Ovary (tissue), 9 donors: Measurements from ENCODE around the gene MORC3. TPM values are rescaled to one million over a fixed set of nuclear protein-coding genes. Genes with fewer than 3 reads are reported as not detected.

Source experiments
- DNase-seq, 5 donors: peaks; one replicate each; pipeline ENCODE4 v3.0.0-alpha.2; 2019 to 2020
- H3K27ac ChIP-seq, 2 donors: fragments of 200-600 bp; one replicate each; pipeline versions ENCODE4 v1.5.1 to v1.8.0; 2019 to 2022
- H3K27me3 ChIP-seq: fragments of 200-600 bp; one replicate; pipeline ENCODE4 v1.8.0; 2022
- H3K36me3 ChIP-seq: fragments of 200-600 bp; sonication (generic); one replicate; pipeline ENCODE4 v1.5.1; 2019
- H3K4me1 ChIP-seq: one replicate; pipeline ENCODE4 v1.8.1; 2013; ENCODE audit warnings: mild to moderate bottlenecking, moderate library complexity; ENCODE audit not compliant: insufficient read depth
- H3K4me3 ChIP-seq: fragments of 200-600 bp; sonication (generic); one replicate; pipeline ENCODE4 v1.5.1; 2017
- H3K9me3 ChIP-seq, 2 donors: fragments of 200-600 bp in 1 of 2; sonication (generic) in 1 of 2; one replicate each; pipeline versions ENCODE4 v1.5.1 to v1.8.1; 2013 to 2019; ENCODE audit warnings: mild to moderate bottlenecking in 1 of 2, moderate library complexity in 1 of 2
- EP300 ChIP-seq: sonication (generic); formaldehyde crosslinking; IDR thresholded peaks from one replicate; pipeline ENCODE4 v1.6.1; 2017; ENCODE audit warnings: antibody characterized with exemption
- POLR2A ChIP-seq: fragments of 450-650 bp; IDR thresholded peaks from one replicate; pipeline ENCODE4 v1.6.1; 2017; ENCODE audit warnings: antibody characterized with exemption, mild to moderate bottlenecking, moderate library complexity
- WGBS, 3 donors: extraction: QIAGEN DNeasy Blood & Tissue Kit in 1 of 3; methylation state at CpG; one replicate each; pipeline versions ENCODE4 v1.1.5 to v1.1.7; 2013 to 2017; 5-methylcytosine and 5-hydroxymethylcytosine counted together
- intact Hi-C, 4 donors: fragments of 100-400 bp; cut with DNase I; formaldehyde crosslinking; loops; one replicate each; pipeline versions ENCODE4 v1.11.0 to v1.15.1; 2022 to 2023
- polyA plus RNA-seq, 2 donors: library from polyadenylated mRNA; stranded (reverse); fragments of 200-250 nt in 1 of 2; fragments of 350-450 nt in 1 of 2; fragmentation: Illumina TruSeq in 1 of 2; extraction: RNeasy Lipid Tissue Mini Kit (QIAGEN cat#74804) in 1 of 2; gene quantifications; one replicate each; pipeline ENCODE4 v1.2.3, GENCODE V29; 2013 to 2014
- total RNA-seq, 7 donors: library from RNA; depleted of rRNA in 2 of 7; stranded (reverse); fragments of >200 nt in 2 of 7; fragmentation: NEBNext Ultra II Directional in 3 of 7; extraction: Animal tissue kit (Norgen Biotek cat#: 25700) in 3 of 7; gene quantifications; one replicate each; pipeline versions ENCODE4 v1.1.0 to v1.2.4, GENCODE V29; 2016 to 2023
- TF ChIP-seq, protein P1 (sequence below), 3 donors: fragments of 450-650 bp in 2 of 3; fragments of 200-600 bp in 1 of 3; IDR thresholded peaks; one replicate each; pipeline versions ENCODE4 v1.5.1 to v1.8.0; 2016 to 2022; ENCODE audit warnings: antibody characterized with exemption in 3 of 3, mild to moderate bottlenecking in 1 of 3
- donor health status: DM: no; HTN: no; CAD: no; lungs with moderate emphysema.
- donor health status: DM: no; HTN: no; CAD: no.
- donor health status: Bipolar disorder and iron deficiency.
- donor health status: DM: yes; HTN: yes; CAD: no.
- donor health status: DM: no; HTN: no; CAD: no.
- donor health status: DM: yes; HTN: yes; CAD: no.

Gene MORC3
- total and polyA plus RNA-seq, 9 donors, result 18.9 to 55.6 (median 35.7) TPM

DNA sequence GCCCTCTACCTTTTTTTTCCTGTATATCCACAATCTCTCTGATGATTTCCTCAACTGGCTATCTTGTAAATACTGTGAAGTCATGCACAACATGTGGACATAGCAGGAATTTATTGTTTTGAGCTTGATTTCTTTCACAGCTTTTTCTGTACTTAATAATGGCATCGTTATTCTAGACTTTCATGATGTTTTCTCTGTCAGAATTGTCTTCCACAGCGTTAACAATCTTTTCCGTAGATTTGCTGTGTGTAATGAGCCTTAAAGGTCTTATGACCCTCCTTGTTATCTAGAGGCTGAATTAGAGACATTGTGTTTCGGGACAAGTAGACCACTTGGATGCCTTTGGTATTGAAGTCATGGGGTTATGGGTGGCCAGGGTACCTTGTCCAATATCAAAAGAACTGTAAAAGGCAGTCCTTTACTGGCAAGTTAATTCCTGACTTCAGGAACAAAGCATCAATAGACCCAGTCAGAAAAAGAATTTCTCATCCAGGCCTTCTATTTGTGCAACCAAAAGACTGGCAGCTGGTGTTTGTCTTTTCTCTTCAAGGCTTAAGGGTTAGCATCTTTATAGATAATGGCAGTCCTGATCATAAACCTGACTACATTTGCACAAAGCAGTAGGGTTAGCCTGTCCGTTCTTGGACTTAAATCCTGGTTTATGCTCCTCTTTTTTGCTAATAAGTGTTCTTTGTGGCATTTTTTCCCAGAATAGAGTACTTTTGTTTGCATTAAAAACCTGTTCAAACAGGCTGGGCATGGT, 35.1 kb downstream of the MORC3 start:
- H3K36me3 ChIP-seq, result no peaks in the 10 kb centered on the region
- 70 to 81% (median 79%) methylated on average over 5 of the region's 5 CpGs for WGBS, 3 donors
- intact Hi-C loops, result no loop called here

DNA sequence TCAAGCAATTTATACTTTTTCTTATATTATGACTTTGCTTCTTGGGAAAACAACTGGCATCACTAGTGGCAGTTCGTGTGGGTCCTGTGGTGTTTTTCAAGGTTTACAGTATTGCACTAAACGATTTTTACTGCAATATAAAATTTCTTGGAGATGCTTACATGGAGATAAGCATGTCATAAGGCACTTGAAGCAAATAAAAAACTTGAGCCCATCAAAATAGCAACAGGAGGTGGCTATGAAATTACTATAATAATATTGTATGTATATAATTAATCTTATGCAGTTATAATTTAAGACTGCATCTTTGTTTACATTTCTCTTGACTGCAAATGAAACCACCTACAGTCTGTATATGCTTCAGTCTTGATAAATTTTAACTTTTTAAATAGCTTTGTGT, 35.9 kb downstream of the MORC3 start:
- 54 to 63% (median 55%) methylated on average over 2 of the region's 2 CpGs for WGBS, 3 donors
- intact Hi-C loops, result no loop called here
- H3K36me3 ChIP-seq, result no peaks in the 10 kb centered on the region

More for the DNA sequence above, 35.1 kb downstream of the MORC3 start:
- H3K27me3 ChIP-seq, result no peaks in the 10 kb centered on the region
- no peak for DNase-seq
- H3K4me3 ChIP-seq, result no peak overlapping the region
- no peaks in the 10 kb centered on the region for H3K4me1 ChIP-seq
- no peaks in the 10 kb centered on the region for H3K9me3 ChIP-seq
- no peak overlapping the region for H3K27ac ChIP-seq
- TF ChIP-seq, protein P1, sequence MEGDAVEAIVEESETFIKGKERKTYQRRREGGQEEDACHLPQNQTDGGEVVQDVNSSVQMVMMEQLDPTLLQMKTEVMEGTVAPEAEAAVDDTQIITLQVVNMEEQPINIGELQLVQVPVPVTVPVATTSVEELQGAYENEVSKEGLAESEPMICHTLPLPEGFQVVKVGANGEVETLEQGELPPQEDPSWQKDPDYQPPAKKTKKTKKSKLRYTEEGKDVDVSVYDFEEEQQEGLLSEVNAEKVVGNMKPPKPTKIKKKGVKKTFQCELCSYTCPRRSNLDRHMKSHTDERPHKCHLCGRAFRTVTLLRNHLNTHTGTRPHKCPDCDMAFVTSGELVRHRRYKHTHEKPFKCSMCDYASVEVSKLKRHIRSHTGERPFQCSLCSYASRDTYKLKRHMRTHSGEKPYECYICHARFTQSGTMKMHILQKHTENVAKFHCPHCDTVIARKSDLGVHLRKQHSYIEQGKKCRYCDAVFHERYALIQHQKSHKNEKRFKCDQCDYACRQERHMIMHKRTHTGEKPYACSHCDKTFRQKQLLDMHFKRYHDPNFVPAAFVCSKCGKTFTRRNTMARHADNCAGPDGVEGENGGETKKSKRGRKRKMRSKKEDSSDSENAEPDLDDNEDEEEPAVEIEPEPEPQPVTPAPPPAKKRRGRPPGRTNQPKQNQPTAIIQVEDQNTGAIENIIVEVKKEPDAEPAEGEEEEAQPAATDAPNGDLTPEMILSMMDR (IDR thresholded peaks at IDR 0.05), result no peak
- TF ChIP-seq POLR2A (no peak), EP300 (no peak)

DNA sequence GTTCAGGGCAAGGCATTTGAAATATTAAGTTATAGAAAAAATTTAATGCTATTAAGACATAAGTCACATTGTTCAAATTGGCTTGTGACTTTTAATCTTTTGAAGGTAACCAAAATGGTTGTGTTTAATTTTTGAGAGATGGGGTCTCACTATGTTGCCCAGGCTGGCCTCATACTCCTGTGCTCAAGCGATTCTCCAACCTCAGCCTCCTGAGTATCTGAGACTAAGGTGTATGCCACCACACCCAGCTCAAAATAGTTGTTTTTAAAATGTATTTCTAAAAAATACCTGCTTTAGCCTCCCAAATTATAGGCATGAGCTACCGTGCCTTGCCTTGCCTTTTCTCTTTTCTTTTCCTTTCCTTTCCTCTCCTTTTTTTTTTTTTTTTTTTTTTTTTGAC, 39.2 kb downstream of the MORC3 start:
- H3K27ac ChIP-seq, result no peak overlapping the region
- H3K4me3 ChIP-seq, result no peak overlapping the region
- no peaks in the 10 kb centered on the region for H3K27me3 ChIP-seq
- H3K36me3 ChIP-seq, result no peaks in the 10 kb centered on the region
- intact Hi-C loops, result no loop called here
- no peak for TF ChIP-seq POLR2A
- TF ChIP-seq, protein P1 (IDR thresholded peaks at IDR 0.05), result no peak
- WGBS, 3 donors, result 92 to 94% (median 94%) methylated on average over 2 of the region's 2 CpGs
- no peaks in the 10 kb centered on the region for H3K4me1 ChIP-seq
- H3K9me3 ChIP-seq, result no peaks in the 10 kb centered on the region
- DNase-seq, result no peak

More for the DNA sequence above, 35.9 kb downstream of the MORC3 start:
- H3K9me3 ChIP-seq, result no peaks in the 10 kb centered on the region
- no peak overlapping the region for H3K4me3 ChIP-seq
- no peak for DNase-seq
- no peak overlapping the region for H3K27ac ChIP-seq
- no peaks in the 10 kb centered on the region for H3K27me3 ChIP-seq
- H3K4me1 ChIP-seq, result no peaks in the 10 kb centered on the region
- no peak for TF ChIP-seq POLR2A
- no peak for TF ChIP-seq EP300
- TF ChIP-seq, protein P1 (IDR thresholded peaks at IDR 0.05), result no peak

DNA sequence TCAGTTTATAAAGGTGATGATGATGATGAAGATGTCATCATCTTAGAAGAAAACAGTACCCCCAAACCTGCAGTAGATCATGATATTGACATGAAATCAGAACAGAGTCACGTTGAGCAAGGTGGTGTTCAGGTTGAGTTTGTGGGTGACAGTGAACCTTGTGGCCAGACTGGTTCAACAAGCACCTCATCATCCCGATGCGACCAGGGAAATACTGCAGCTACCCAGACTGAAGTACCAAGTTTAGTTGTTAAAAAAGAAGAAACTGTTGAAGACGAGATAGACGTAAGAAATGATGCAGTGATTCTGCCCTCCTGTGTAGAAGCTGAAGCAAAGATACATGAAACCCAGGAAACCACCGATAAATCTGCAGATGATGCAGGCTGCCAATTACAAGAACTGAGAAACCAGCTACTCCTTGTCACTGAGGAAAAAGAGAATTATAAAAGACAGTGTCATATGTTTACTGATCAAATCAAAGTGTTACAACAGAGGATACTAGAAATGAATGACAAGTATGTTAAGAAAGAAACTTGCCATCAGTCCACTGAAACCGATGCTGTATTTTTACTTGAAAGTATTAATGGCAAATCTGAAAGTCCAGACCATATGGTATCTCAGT, 49.2 kb downstream of the MORC3 start:
- H3K4me1 ChIP-seq, result no peaks in the 10 kb centered on the region
- TF ChIP-seq EP300 (no peak), POLR2A (no peak)
- TF ChIP-seq, protein P1 (IDR thresholded peaks at IDR 0.05), result no peak
- no peak overlapping the region for H3K4me3 ChIP-seq
- 90 to 93% (median 90%) methylated on average over 7 of the region's 7 CpGs for WGBS, 3 donors
- H3K27ac ChIP-seq, result no peak overlapping the region
- no peaks in the 10 kb centered on the region for H3K27me3 ChIP-seq
- no peak for DNase-seq
- no peaks in the 10 kb centered on the region for H3K36me3 ChIP-seq
- intact Hi-C loops, result no loop called here
- H3K9me3 ChIP-seq, result no peaks in the 10 kb centered on the region
